ENCODE measurements around the gene A3GALT2. TPM values are rescaled to one million over a fixed set of nuclear protein-coding genes. Genes with fewer than 3 reads are reported as not detected.

Gene A3GALT2
- total and polyA plus RNA-seq, 2 experiments from 2014 or later: not detected

DNA sequence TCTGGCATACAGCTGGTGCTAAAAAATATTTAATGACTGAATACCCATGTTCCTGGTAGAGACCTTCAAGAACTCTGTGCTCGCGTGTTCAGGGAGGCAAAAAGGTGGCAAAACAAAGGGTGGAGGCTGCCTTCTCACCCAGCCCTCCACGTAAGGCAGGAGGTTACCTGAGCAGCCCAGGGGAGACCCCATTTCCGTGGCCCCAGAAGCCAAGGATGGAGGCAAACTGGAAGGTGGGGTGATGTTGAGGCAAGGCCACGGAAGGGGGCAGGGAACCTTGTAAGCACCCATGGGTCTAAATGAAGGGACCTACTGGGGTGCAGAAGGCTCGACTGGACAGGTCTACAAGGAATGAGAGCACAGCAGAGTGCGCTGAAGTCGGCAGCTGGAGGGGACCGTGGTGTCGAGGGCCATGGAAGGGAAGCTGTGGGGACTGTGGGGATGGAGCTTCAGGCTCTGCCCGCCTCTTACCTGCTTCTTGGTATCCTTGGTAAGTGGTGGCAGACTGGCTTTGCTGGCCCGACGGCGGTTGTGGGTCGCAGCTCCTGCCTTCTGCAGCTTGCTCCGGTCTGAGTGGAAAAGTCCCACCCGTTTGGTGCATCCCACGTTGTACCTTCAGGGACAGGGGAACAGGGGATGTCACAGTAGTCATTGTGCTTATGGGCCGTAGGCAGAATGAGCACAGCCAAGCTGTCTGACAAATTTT is 8.9 kb upstream of the A3GALT2 start:
- H3K4me2 ChIP-seq (ENCODE audit: unreplicated experiment): no peak overlapping the region
- in situ Hi-C loops (cut with MboI): no loop called here
- no peak for TF ChIP-seq EZH2phosphoT487 (IDR thresholded peaks at IDR 0.05; ENCODE audit: insufficient read depth, low read depth)
- TF ChIP-seq EZH2 (IDR thresholded peaks at IDR 0.05; ENCODE audit: insufficient read depth, poor library complexity, severe bottlenecking): no peak
- H3K79me2 ChIP-seq (ENCODE audit: insufficient read depth): peaks cover 84% of the 10 kb centered on the region
- peaks cover 68% of the 10 kb centered on the region for H3F3A ChIP-seq (ENCODE audit: insufficient read depth)
- no peaks in the 10 kb centered on the region for H4K20me1 ChIP-seq (ENCODE audit: insufficient read depth)
- no peak for DNase-seq
- no peak overlapping the region for H3K9ac ChIP-seq
- H3K36me3 ChIP-seq (ENCODE audit: low read depth): peaks cover 60% of the 10 kb centered on the region
- H3K9me2 ChIP-seq (ENCODE audit: insufficient read depth): no peaks in the 10 kb centered on the region
- WGBS, 2 experiments (ENCODE audit: low coverage in 1 of 2, low lambda C conversion rate in 2 of 2, missing lambda C conversion rate in 2 of 2): 89 to 90% methylated on average over 19 of the region's 19 CpGs
- peaks cover 32% of the 10 kb centered on the region for H3K4me1 ChIP-seq (ENCODE audit: insufficient read depth)
- no peak overlapping the region for H3K4me3 ChIP-seq
- no peak overlapping the region for H2AFZ ChIP-seq
- H3K9me3 ChIP-seq (ENCODE audit: low read depth): no peaks in the 10 kb centered on the region
- no peaks in the 10 kb centered on the region for H3K27me3 ChIP-seq (replicated peaks; ENCODE audit: insufficient read depth)
- no peak overlapping the region for H3K27ac ChIP-seq

DNA sequence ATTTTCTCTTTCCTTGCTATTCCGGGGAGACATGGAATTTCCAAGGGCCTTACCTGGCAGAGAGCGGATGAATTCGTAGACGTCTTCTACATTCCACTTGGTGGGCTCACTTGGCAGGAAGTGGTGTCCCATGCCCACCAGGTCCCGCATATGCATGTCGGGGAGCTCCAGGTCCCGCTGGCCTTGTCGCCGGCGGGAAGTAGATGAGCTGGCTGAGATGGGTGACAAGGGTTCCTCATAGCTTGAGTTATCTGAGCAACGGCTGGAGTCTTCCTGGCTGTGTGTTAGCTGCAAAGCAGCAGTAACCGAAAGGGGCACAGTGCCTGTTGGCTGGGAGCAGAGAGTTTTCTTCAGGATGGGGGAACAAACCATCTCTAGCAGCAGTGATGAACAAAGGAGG is 7.9 kb upstream of the A3GALT2 start:
- Histone ChIP-seq H3K9me3 (ENCODE audit: low read depth) (no peaks in the 10 kb centered on the region), H3K79me2 (ENCODE audit: insufficient read depth) (peaks cover 75% of the 10 kb centered on the region), H3K9me2 (ENCODE audit: insufficient read depth) (no peaks in the 10 kb centered on the region), H3K4me3 (no peak overlapping the region), H3F3A (ENCODE audit: insufficient read depth) (peaks cover 63% of the 10 kb centered on the region), H3K27ac (peak overlapping the region; percentile 66), H4K20me1 (ENCODE audit: insufficient read depth) (no peaks in the 10 kb centered on the region), H3K27me3 (replicated peaks; ENCODE audit: insufficient read depth) (no peaks in the 10 kb centered on the region), H3K9ac (0 out of 2 replicates have a peak overlapping the region, but pooled peaks have one; percentile 6), H3K36me3 (ENCODE audit: low read depth) (peaks cover 69% of the 10 kb centered on the region), H3K4me1 (ENCODE audit: insufficient read depth) (peaks cover 22% of the 10 kb centered on the region), H2AFZ (no peak overlapping the region), H3K4me2 (ENCODE audit: unreplicated experiment) (no peak overlapping the region)
- DNase-seq: no peak
- WGBS, 2 experiments (ENCODE audit: low coverage in 1 of 2, low lambda C conversion rate in 2 of 2, missing lambda C conversion rate in 2 of 2): 97% methylated on average over 12 of the region's 12 CpGs
- in situ Hi-C loops (cut with MboI): no loop called here
- no peak for TF ChIP-seq EZH2 (IDR thresholded peaks at IDR 0.05; ENCODE audit: insufficient read depth, poor library complexity, severe bottlenecking)
- no peak for TF ChIP-seq EZH2phosphoT487 (IDR thresholded peaks at IDR 0.05; ENCODE audit: insufficient read depth, low read depth)

- Histone ChIP-seq H3K4me1 (ENCODE audit: insufficient read depth) (peaks cover 17% of the 10 kb centered on the region), H3K4me3 (no peak overlapping the region), H3K9ac (0 out of 2 replicates have a peak overlapping the region, but pooled peaks have one; percentile 6), H3K9me2 (ENCODE audit: insufficient read depth) (no peaks in the 10 kb centered on the region), H2AFZ (no peak overlapping the region), H4K20me1 (ENCODE audit: insufficient read depth) (no peaks in the 10 kb centered on the region), H3K27me3 (replicated peaks; ENCODE audit: insufficient read depth) (no peaks in the 10 kb centered on the region), H3K36me3 (ENCODE audit: low read depth) (peaks cover 69% of the 10 kb centered on the region), H3F3A (ENCODE audit: insufficient read depth) (peaks cover 62% of the 10 kb centered on the region), H3K27ac (peak overlapping the region; percentile 68), H3K79me2 (ENCODE audit: insufficient read depth) (peaks cover 64% of the 10 kb centered on the region), H3K4me2 (ENCODE audit: unreplicated experiment) (peak overlapping the region; percentile 19), H3K9me3 (ENCODE audit: low read depth) (no peaks in the 10 kb centered on the region)
- in situ Hi-C loops (cut with MboI): no loop called here
- 19 to 21% methylated on average over 9 of the region's 9 CpGs for WGBS, 2 experiments (ENCODE audit: low coverage in 1 of 2, low lambda C conversion rate in 2 of 2, missing lambda C conversion rate in 2 of 2)
- TF ChIP-seq EZH2phosphoT487 (IDR thresholded peaks at IDR 0.05; ENCODE audit: insufficient read depth, low read depth) (no peak), EZH2 (IDR thresholded peaks at IDR 0.05; ENCODE audit: insufficient read depth, poor library complexity, severe bottlenecking) (no peak)
- DNase-seq: peak; percentile 98
Observed at GRCh38 chr1:33327587-33328325, 6.9 kb upstream of the A3GALT2 start.

DNA sequence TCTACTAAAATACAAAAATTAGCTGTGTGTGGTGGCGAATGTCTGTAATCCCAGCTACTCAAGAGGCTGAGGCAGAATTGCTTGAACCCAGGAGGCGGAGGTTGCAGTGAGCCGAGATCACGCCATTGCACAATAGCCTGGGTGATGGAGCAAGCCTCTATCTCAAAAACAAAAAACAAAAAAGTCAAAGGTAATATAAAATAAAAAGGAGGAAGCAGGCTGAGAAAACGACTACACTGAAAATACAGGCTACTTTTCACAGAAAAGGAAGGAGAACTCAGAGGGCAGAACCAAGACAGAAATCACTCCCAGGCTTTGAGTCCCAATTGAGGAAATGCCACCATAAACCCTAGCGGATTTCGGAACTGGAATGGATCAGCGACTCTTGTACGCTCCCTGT is 5.9 kb upstream of the A3GALT2 start:
- in situ Hi-C loops (cut with MboI): no loop called here
- no peaks in the 10 kb centered on the region for H3K9me3 ChIP-seq (ENCODE audit: low read depth)
- peaks cover 77% of the 10 kb centered on the region for H3K36me3 ChIP-seq (ENCODE audit: low read depth)
- no peak for DNase-seq
- no peak for TF ChIP-seq EZH2 (IDR thresholded peaks at IDR 0.05; ENCODE audit: insufficient read depth, poor library complexity, severe bottlenecking)
- no peak for TF ChIP-seq EZH2phosphoT487 (IDR thresholded peaks at IDR 0.05; ENCODE audit: insufficient read depth, low read depth)
- no peak overlapping the region for H3K4me2 ChIP-seq (ENCODE audit: unreplicated experiment)
- H3K4me1 ChIP-seq (ENCODE audit: insufficient read depth): peaks cover 17% of the 10 kb centered on the region
- no peak overlapping the region for H2AFZ ChIP-seq
- no peaks in the 10 kb centered on the region for H4K20me1 ChIP-seq (ENCODE audit: insufficient read depth)
- H3K9me2 ChIP-seq (ENCODE audit: insufficient read depth): no peaks in the 10 kb centered on the region
- no peaks in the 10 kb centered on the region for H3K27me3 ChIP-seq (replicated peaks; ENCODE audit: insufficient read depth)
- H3K79me2 ChIP-seq (ENCODE audit: insufficient read depth): peaks cover 55% of the 10 kb centered on the region
- H3K27ac ChIP-seq: peak overlapping the region; percentile 68
- H3K4me3 ChIP-seq: no peak overlapping the region
- H3K9ac ChIP-seq: no peak overlapping the region
- WGBS, 2 experiments (ENCODE audit: low coverage in 1 of 2, low lambda C conversion rate in 2 of 2, missing lambda C conversion rate in 2 of 2): 85 to 88% methylated on average over 9 of the region's 9 CpGs
- H3F3A ChIP-seq (ENCODE audit: insufficient read depth): peaks cover 65% of the 10 kb centered on the region
